Aortic smooth muscle cell (primary cell): ENCODE results near the gene PPP1CC. TPM values are rescaled to one million over a fixed set of nuclear protein-coding genes. Genes with fewer than 3 reads are reported as not detected.

Source experiments
- total RNA-seq: library from RNA; depleted of rRNA; stranded (reverse); fragments of >200 nt; gene quantifications from 2 replicates; pipeline ENCODE4 v1.2.3, GENCODE V29; 2014

Gene PPP1CC
- total RNA-seq: 73.2 and 74.9 TPM in 2 replicates

GRCh38 chr12:110742718-110743570, at the start of gene PPP1CC:
TSS of gene PPP1CC (minus strand) at chr12:110742891. CDS start at chr12:110742707, 184 bp downstream.

GRCh38 chr12:110688446-110689280, 54.0 kb downstream of the PPP1CC start, which contains the start of gene HVCN1:
TSS of gene HVCN1 (minus strand) at chr12:110689115. CDS start at chr12:110683245, 5,870 bp downstream.

Other genes with a start within 250 kb of the PPP1CC start
- gene VPS29, start 240.8 kb downstream of the PPP1CC start, total RNA-seq: 69.1 and 70.0 TPM in 2 replicates
- gene RAD9B, start 240.6 kb downstream of the PPP1CC start, total RNA-seq: 0.56 and 1.2 TPM in 2 replicates
- gene PPTC7, start 159.6 kb downstream of the PPP1CC start, total RNA-seq: 5.6 and 7.0 TPM in 2 replicates
- gene TCTN1, start 128.8 kb downstream of the PPP1CC start, total RNA-seq: 26.4 and 29.3 TPM in 2 replicates
- 1.7 and 2.3 TPM in 2 replicates for gene HVCN1, start 53.8 kb downstream of the PPP1CC start, total RNA-seq
- gene CCDC63, start 104.1 kb upstream of the PPP1CC start, total RNA-seq: not detected in 2 replicates
- not detected in 2 replicates for gene MYL2, start 177.7 kb upstream of the PPP1CC start, total RNA-seq